ENCODE data around the gene PKN1.

The PKN1 gene

DNA sequence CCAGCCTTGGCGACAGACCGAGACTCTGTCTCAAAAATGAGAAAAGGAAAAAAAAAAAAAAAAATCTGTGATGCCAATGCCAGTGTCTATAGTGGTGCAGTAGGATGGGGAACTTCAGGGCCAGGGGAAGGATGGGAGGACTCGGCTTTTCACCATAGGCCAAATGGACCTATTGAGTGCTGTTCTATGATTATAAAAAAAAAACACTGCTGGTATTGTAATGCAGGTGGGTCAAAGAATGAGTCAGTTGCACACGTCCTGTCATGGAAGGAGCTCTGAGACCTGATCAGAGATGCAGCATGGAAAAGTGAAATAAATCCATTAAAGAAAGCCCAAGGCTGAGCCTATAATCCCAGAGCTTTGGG is 78.1 kb downstream of the PKN1 start:
- Histone ChIP-seq H3K4me2 (ENCODE audit: low read length) (no peak overlapping the region), H3K9me3 (ENCODE audit: insufficient read depth, low read length) (no peaks in the 10 kb centered on the region), H3K9ac (ENCODE audit: low read length) (no peak overlapping the region)

DNA sequence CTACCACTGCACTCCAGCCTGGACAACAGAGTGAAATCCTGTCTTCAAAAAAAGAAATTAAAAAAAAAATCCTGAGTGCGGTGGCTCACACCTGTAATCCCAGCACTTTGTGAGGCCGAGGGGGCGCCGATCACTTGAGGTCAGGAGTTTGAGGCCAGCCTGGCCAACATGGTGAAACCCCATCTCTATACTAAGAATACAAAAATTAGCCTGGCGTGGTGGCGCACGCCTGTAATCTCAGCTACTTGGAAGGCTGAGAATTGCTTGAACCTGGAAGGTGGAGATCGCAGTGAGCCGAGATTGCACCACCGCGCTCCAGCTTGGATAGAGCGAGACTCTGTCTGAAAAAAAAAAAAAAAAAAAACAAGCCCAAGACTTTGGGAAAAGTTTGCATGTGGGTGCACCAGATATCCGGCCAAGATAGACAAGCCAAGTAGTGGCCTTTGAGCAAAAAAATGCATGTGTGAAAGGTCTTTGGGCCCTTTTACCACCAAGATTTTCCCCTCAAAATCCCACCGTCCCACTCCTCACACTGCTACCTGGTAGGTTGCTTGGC is 79.4 kb downstream of the PKN1 start:
- H3K36me3 ChIP-seq (replicated peaks; ENCODE audit: low read depth, low read length) = peaks cover 31% of the 10 kb centered on the region
- no peak overlapping the region for H3K4me3 ChIP-seq (ENCODE audit: low read length)
- H3K4me1 ChIP-seq (ENCODE audit: low read length) = peaks cover 8% of the 10 kb centered on the region
- H3K9ac ChIP-seq (ENCODE audit: low read length) = no peak overlapping the region
- peaks cover 25% of the 10 kb centered on the region for H3K79me2 ChIP-seq (ENCODE audit: low read length)
- H2AFZ ChIP-seq (ENCODE audit: low read depth, low read length) = no peak overlapping the region
- H4K20me1 ChIP-seq (ENCODE audit: insufficient read depth, low read length) = peaks cover 24% of the 10 kb centered on the region
- no peak overlapping the region for H3K27ac ChIP-seq (ENCODE audit: low read length)
- no peaks in the 10 kb centered on the region for H3K27me3 ChIP-seq (ENCODE audit: low read depth, low read length)
- no peaks in the 10 kb centered on the region for H3K9me3 ChIP-seq (ENCODE audit: insufficient read depth, low read length)
- TF ChIP-seq, protein P1, sequence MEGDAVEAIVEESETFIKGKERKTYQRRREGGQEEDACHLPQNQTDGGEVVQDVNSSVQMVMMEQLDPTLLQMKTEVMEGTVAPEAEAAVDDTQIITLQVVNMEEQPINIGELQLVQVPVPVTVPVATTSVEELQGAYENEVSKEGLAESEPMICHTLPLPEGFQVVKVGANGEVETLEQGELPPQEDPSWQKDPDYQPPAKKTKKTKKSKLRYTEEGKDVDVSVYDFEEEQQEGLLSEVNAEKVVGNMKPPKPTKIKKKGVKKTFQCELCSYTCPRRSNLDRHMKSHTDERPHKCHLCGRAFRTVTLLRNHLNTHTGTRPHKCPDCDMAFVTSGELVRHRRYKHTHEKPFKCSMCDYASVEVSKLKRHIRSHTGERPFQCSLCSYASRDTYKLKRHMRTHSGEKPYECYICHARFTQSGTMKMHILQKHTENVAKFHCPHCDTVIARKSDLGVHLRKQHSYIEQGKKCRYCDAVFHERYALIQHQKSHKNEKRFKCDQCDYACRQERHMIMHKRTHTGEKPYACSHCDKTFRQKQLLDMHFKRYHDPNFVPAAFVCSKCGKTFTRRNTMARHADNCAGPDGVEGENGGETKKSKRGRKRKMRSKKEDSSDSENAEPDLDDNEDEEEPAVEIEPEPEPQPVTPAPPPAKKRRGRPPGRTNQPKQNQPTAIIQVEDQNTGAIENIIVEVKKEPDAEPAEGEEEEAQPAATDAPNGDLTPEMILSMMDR (IDR thresholded peaks at IDR 0.05; ENCODE audit: low read depth, low read length) = no peak
- no peak for TF ChIP-seq EZH2phosphoT487 (IDR thresholded peaks at IDR 0.05; ENCODE audit: low read depth)
- H3K4me2 ChIP-seq (ENCODE audit: low read length) = no peak overlapping the region

More for the DNA sequence above, 78.1 kb downstream of the PKN1 start:
- Histone ChIP-seq H3K36me3 (replicated peaks; ENCODE audit: low read depth, low read length) (peaks cover 29% of the 10 kb centered on the region), H2AFZ (ENCODE audit: low read depth, low read length) (no peak overlapping the region), H3K4me1 (ENCODE audit: low read length) (no peaks in the 10 kb centered on the region; the same call in 1 of the 2 replicates), H3K79me2 (ENCODE audit: low read length) (peaks cover 12% of the 10 kb centered on the region), H4K20me1 (ENCODE audit: insufficient read depth, low read length) (peaks cover 11% of the 10 kb centered on the region), H3K27ac (ENCODE audit: low read length) (no peak overlapping the region), H3K4me3 (ENCODE audit: low read length) (no peak overlapping the region), H3K27me3 (ENCODE audit: low read depth, low read length) (no peaks in the 10 kb centered on the region)
- TF ChIP-seq EZH2phosphoT487 (IDR thresholded peaks at IDR 0.05; ENCODE audit: low read depth) = no peak
- TF ChIP-seq, protein P1 (IDR thresholded peaks at IDR 0.05; ENCODE audit: low read depth, low read length) = no peak

DNA sequence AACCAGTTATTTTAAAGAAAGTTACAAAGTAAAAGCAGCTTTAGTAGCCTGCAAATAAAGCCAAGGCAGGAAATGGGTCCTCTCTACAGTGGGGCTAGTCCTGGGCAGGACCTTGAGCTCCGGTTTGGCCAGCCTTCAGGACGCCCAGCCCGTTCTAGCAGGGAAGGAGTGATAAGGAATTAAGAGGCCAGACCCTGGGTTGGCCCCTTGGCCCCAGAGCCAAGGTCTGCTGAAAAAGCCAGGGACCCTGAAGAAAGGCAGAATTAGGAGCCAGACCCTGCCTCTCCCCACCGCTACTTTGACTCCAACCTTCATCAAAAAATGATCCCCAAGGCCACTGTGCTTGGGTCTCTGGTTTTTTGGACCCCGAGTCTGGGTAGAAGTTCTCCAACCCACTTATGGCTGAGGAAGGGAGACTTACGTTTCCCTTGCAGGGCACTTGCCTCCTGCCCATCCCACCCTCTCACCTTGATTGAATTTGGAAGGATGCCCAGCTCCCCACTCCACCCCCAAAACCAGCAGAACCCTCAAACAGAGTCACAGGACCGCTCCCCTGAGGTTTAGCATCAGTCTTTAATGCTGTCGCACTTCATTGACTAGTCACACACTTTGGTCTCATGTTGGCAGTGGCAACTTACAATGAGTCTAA is 81.2 kb downstream of the PKN1 start:
- peaks cover 14% of the 10 kb centered on the region for H3K4me1 ChIP-seq (ENCODE audit: low read length)
- no peak overlapping the region for H3K4me3 ChIP-seq (ENCODE audit: low read length)
- H3K4me2 ChIP-seq (ENCODE audit: low read length) = no peak overlapping the region
- peaks cover 24% of the 10 kb centered on the region for H4K20me1 ChIP-seq (ENCODE audit: insufficient read depth, low read length)
- H3K27ac ChIP-seq (ENCODE audit: low read length) = no peak overlapping the region
- no peaks in the 10 kb centered on the region for H3K9me3 ChIP-seq (ENCODE audit: insufficient read depth, low read length)
- peaks cover 31% of the 10 kb centered on the region for H3K79me2 ChIP-seq (ENCODE audit: low read length)
- TF ChIP-seq EZH2phosphoT487 (IDR thresholded peaks at IDR 0.05; ENCODE audit: low read depth) = no peak
- TF ChIP-seq, protein P1 (IDR thresholded peaks at IDR 0.05; ENCODE audit: low read depth, low read length) = no peak
- peaks cover 31% of the 10 kb centered on the region for H3K36me3 ChIP-seq (replicated peaks; ENCODE audit: low read depth, low read length)
- H3K27me3 ChIP-seq (ENCODE audit: low read depth, low read length) = no peaks in the 10 kb centered on the region
- no peak overlapping the region for H3K9ac ChIP-seq (ENCODE audit: low read length)
- H2AFZ ChIP-seq (ENCODE audit: low read depth, low read length) = no peak overlapping the region

DNA sequence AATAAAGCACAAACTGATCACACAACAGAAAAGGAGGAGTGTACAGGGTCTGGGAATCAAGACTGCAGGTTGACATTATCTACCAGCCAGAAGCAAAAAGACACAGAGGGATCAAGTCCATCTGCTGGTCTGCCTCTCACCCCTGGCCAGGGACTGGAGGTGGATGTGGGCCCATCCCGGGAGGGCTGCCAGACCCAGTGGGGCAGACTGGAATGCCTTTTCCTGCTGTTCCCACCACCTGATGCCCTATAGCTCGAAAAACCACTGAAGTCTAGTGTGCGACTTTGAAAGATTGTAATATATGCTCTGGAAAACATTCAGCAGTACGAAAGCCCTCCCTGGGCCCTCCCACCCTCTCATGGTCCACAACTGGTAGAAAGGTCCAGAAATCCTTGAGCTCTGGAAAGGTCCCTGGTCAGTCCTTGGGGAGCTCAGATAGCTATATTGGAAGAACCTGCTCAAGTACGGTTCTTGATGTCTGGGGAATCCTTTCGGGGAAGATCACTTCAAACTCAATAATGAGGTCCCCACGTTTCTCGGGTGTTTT is 82.5 kb downstream of the PKN1 start:
- no peak for TF ChIP-seq EZH2phosphoT487 (IDR thresholded peaks at IDR 0.05; ENCODE audit: low read depth)
- TF ChIP-seq, protein P1 (IDR thresholded peaks at IDR 0.05; ENCODE audit: low read depth, low read length) = no peak
- Histone ChIP-seq H4K20me1 (ENCODE audit: insufficient read depth, low read length) (peaks cover 24% of the 10 kb centered on the region), H3K36me3 (replicated peaks; ENCODE audit: low read depth, low read length) (peaks cover 31% of the 10 kb centered on the region), H3K9ac (ENCODE audit: low read length) (no peak overlapping the region), H3K4me1 (ENCODE audit: low read length) (peaks cover 15% of the 10 kb centered on the region), H3K27me3 (ENCODE audit: low read depth, low read length) (no peaks in the 10 kb centered on the region), H2AFZ (ENCODE audit: low read depth, low read length) (no peak overlapping the region), H3K27ac (ENCODE audit: low read length) (no peak overlapping the region), H3K79me2 (ENCODE audit: low read length) (peaks cover 31% of the 10 kb centered on the region), H3K4me3 (ENCODE audit: low read length) (no peak overlapping the region), H3K4me2 (ENCODE audit: low read length) (no peak overlapping the region), H3K9me3 (ENCODE audit: insufficient read depth, low read length) (no peaks in the 10 kb centered on the region)
